ENCODE results near the gene LMX1B. TPM values are rescaled to one million over a fixed set of nuclear protein-coding genes. Genes with fewer than 3 reads are reported as not detected.

Gene LMX1B
- total RNA-seq, 1 experiment from 2014 or later = 2.6 TPM

DNA sequence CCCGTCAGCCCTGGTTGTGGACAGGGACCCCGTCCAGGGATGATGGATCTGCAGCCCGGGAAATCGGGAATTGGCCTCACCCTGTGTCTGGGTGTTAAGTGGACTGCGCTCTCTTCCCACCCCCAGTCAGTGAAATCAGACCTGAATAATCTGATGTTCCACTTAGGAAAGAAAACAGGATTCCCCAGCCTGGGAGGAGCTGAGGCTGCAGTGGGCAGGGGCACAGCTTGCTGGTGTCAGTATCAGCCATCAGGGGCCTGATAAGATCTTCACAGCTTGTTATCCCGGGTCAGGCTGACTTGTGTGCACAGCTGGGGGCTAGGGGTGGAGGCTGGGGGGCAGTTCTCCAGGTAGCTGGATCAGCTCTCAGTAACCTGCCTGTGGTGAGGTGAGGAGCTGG lies 29.1 kb downstream of the LMX1B start:
- no peaks in the 10 kb centered on the region for H3K4me1 ChIP-seq (ENCODE audit: control insufficient read depth, insufficient read depth, low read length)
- BruUV-seq (replicated peaks) = no TSS peak
- no peak for ATAC-seq
- TF ChIP-seq SIN3A (IDR thresholded peaks at IDR 0.05; ENCODE audit: borderline replicate concordance, insufficient read depth, low read depth, low read length) (no peak), POLR2AphosphoS5 (IDR thresholded peaks at IDR 0.05; ENCODE audit: low read depth, low read length) (no peak), CTCF (IDR thresholded peaks at IDR 0.05) (no peak), TCF7L2 (IDR thresholded peaks at IDR 0.05; ENCODE audit: low read depth, low read length) (no peak), REST (IDR thresholded peaks at IDR 0.05; ENCODE audit: insufficient read depth in 1 of 2, low read depth in 2 of 2, low read length in 1 of 2) (no peak)
- in situ Hi-C loops (cut with HindIII; ENCODE audit: low pct_unique_long_range_greater_than_20kb, low sequenced_read_pairs) = no loop called here
- H3K27me3 ChIP-seq (ENCODE audit: control insufficient read depth, insufficient read depth, low read length) = no peaks in the 10 kb centered on the region
- H3K36me3 ChIP-seq (ENCODE audit: control insufficient read depth, insufficient read depth, low read length) = no peaks in the 10 kb centered on the region
- intact Hi-C loops (cut with micrococcal nuclease; ENCODE audit: unreplicated experiment) = no loop called here
- ChIA-PET CTCF (no interaction called here), POLR2A (no interaction called here)
- no peaks in the 10 kb centered on the region for H3K9me3 ChIP-seq (ENCODE audit: control insufficient read depth, insufficient read depth, low read depth, low read length)
- H3K4me3 ChIP-seq (ENCODE audit: low read depth in 2 of 2, low read length in 2 of 2) = no peak overlapping the region
- no peak overlapping the region for H3K27ac ChIP-seq (ENCODE audit: low read length)
- DNase-seq (ENCODE audit: low read depth, low spot score) = no peak

DNA sequence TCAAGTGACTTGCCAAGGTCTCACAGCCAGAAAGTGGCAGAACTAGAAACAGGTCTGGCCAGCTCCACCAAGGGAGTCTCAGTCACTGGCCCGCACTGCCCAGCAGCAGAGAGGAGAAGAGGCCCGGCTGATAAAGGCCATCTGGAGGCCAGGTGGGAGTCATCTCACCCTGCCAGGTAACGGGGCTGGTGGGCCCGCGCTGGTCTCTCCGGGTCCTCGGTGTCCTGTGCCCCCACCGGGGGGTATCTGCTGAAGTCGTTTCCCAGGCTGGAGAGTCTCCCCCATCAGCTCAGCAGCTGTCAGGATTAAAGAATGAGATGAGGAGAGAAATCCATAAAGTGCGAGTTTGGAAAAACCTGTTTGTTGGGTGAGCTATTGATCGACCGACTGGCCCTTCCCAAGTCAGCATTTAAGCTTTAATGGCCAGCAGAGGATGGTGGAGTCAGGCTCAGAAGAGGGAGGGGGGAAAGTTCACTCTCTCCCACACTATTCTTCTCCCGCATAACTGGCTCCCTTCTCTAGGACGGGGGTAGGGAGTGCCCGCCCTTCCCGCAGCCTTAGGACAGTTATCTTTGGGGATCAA lies 30.3 kb downstream of the LMX1B start:
- Histone ChIP-seq H3K4me1 (ENCODE audit: control insufficient read depth, insufficient read depth, low read length) (no peaks in the 10 kb centered on the region), H3K4me3 (ENCODE audit: low read depth in 2 of 2, low read length in 2 of 2) (no peak overlapping the region), H3K36me3 (ENCODE audit: control insufficient read depth, insufficient read depth, low read length) (no peaks in the 10 kb centered on the region), H3K27me3 (ENCODE audit: control insufficient read depth, insufficient read depth, low read length) (no peaks in the 10 kb centered on the region), H3K9me3 (ENCODE audit: control insufficient read depth, insufficient read depth, low read depth, low read length) (no peaks in the 10 kb centered on the region), H3K27ac (ENCODE audit: low read length) (no peak overlapping the region)
- no TSS peak for BruUV-seq (replicated peaks)
- intact Hi-C loops (cut with micrococcal nuclease; ENCODE audit: unreplicated experiment) (no loop called here), in situ Hi-C loops (cut with HindIII; ENCODE audit: low pct_unique_long_range_greater_than_20kb, low sequenced_read_pairs) (no loop called here)
- ChIA-PET CTCF (no interaction called here), POLR2A (no interaction called here)
- ATAC-seq = no peak
- TF ChIP-seq SIN3A (IDR thresholded peaks at IDR 0.05; ENCODE audit: borderline replicate concordance, insufficient read depth, low read depth, low read length) = no peak
- no peak for TF ChIP-seq CTCF (IDR thresholded peaks at IDR 0.05)
- TF ChIP-seq REST (IDR thresholded peaks at IDR 0.05; ENCODE audit: insufficient read depth in 1 of 2, low read depth in 2 of 2, low read length in 1 of 2) = no peak
- no peak for TF ChIP-seq TCF7L2 (IDR thresholded peaks at IDR 0.05; ENCODE audit: low read depth, low read length)
- no peak for TF ChIP-seq POLR2AphosphoS5 (IDR thresholded peaks at IDR 0.05; ENCODE audit: low read depth, low read length)
- no peak for DNase-seq (ENCODE audit: low read depth, low spot score)
